ENCODE data around the gene ZNF3.

ZNF3 gene

DNA sequence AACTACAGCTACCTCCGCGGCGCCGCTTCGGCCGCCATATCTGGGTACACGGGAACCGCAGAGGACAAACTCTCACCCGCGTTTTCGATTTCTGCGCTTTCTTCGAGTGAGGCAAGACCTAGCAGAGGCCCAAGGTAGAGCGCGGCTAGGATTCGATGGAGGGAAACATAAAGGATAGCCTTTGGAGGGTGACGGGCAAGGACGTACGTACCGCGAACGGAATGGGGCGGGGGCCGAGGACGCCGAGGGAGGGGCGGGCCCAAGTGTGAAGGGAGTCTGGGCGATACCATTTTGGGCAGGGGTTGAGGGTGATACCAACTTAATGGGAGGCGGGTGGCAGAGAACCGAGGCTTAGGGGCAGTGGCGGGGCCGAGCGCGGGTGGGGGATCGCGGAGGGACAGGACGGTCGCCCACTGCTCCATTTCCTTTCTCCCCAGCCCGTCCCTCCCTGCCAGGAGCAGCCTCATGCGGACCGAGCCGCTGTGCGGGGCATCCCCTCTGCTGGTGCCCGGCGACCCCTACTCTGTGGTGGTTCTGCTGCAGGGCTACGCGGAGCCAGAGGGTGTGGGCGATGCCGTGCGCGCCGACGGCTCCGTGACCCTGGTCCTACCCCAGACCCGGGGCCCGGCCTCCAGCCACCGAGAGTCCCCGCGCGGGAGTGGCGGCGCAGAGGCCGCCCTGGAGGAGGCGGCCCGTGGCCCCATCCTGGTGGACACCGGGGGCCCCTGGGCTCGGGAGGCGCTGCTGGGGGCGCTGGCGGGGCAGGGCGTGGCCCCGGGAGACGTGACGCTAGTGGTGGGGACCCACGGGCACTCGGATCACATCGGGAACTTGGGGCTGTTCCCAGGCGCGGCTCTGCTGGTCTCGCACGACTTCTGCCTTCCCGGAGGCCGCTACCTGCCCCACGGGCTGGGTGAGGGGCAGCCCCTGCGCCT is 45.7 kb upstream of the ZNF3 start, which contains the start of gene MBLAC1 (continued):
- TF ChIP-seq ZNF362 (tag by site-specific recombination; IDR thresholded peaks at IDR 0.05), result no peak
- TF ChIP-seq GLI2 (tag by site-specific recombination; IDR thresholded peaks at IDR 0.05; ENCODE audit: borderline replicate concordance, low read depth), result no peak
- TF ChIP-seq, protein P1, sequence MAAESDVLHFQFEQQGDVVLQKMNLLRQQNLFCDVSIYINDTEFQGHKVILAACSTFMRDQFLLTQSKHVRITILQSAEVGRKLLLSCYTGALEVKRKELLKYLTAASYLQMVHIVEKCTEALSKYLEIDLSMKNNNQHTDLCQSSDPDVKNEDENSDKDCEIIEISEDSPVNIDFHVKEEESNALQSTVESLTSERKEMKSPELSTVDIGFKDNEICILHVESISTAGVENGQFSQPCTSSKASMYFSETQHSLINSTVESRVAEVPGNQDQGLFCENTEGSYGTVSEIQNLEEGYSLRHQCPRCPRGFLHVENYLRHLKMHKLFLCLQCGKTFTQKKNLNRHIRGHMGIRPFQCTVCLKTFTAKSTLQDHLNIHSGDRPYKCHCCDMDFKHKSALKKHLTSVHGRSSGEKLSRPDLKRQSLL (tag by site-specific recombination; IDR thresholded peaks at IDR 0.05), result no peak; the same call in 1 of the 2 replicates

DNA sequence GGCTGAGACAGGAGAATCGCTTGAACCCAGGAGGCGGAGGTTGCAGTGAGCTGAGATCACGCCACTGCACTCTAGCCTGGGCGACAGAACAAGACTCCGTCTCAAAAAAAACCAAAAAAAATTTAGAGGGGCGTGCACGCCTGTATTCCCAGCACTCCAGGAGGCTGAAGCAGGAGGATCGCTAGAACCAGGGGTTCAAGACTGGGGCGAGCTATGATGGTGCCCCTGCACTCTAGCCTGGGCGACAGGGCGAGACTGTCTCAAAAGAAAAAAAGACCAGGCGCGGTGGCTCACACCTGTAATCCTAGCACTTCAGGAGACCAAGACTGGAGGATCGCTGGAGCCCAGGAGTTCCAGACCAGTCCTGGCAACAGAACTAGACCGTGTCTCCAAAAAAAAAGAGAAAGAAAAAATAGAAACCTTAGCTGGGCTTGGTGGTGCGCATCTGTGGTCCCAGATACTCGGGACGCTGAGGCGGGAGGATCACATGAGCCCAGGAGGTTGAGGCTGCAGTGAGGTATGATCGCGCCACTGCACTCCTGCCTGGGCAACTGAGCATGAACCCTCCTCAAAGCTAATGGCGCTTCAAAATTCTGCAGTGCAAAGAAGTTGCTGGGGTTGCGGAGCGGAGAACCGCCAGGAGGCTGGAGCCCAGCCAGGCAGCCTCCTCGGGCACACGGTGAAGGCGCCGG is 44.9 kb upstream of the ZNF3 start:
- peak overlapping the region; percentile 98 for H3K27ac ChIP-seq (ENCODE audit: extremely low read depth, low read depth, low read length)
- POLR2A ChIA-PET, result interaction anchor here (0.7 to 8.4 kb wide), 13 partner anchors 12 to 304 kb away, joined by 3 to 81 read pairs (median 4); partner anchors contain the start of genes AP4M1, GPC2, LAMTOR4 and MCM7
- H3K4me3 ChIP-seq (ENCODE audit: low read depth, low read length), result peak overlapping the region; percentile 79
- H3K9me3 ChIP-seq (ENCODE audit: control insufficient read depth, insufficient read depth, low read depth, low read length), result no peaks in the 10 kb centered on the region
- no peaks in the 10 kb centered on the region; the same call in 1 of the 2 replicates for H3K4me1 ChIP-seq (ENCODE audit: control insufficient read depth, insufficient read depth, low read length)
- peaks cover 0 to 13% of the 10 kb centered on the region in 2 experiments; a peak in 2 of 3 replicates for H3K36me3 ChIP-seq (ENCODE audit: control insufficient read depth in 2 of 2, insufficient read depth in 1 of 2, low read length in 2 of 2)
- CTCF ChIA-PET, result interaction anchor here (0.6 to 0.9 kb wide), 3 partner anchors 64 to 169 kb away, joined by 3 to 5 read pairs (median 3); no protein-coding TSS in a partner anchor
- TF ChIP-seq ZNF184 (tag by site-specific recombination; IDR thresholded peaks at IDR 0.05) (peak; percentile 51; the same call in 1 of the 2 replicates), OVOL3 (tag by site-specific recombination; IDR thresholded peaks at IDR 0.05) (peak; percentile 40; the same call in 1 of the 2 replicates), GLI4 (tag by site-specific recombination; IDR thresholded peaks at IDR 0.05) (peak; percentile 70; the same call in 1 of the 2 replicates), ZNF239 (tag by site-specific recombination; IDR thresholded peaks at IDR 0.05) (no peak; the same call in 1 of the 2 replicates), ZNF335 (tag by site-specific recombination; conservative IDR thresholded peaks at IDR 0.05) (peak; percentile 93; the same call in 1 of the 2 replicates), ZNF362 (tag by site-specific recombination; IDR thresholded peaks at IDR 0.05) (peak; percentile 88), ZSCAN18 (tag by site-specific recombination; IDR thresholded peaks at IDR 0.05) (0 out of 2 replicates have a peak, but pooled peaks have one; percentile 12), ZFP69B (tag by site-specific recombination; IDR thresholded peaks at IDR 0.05) (peak; percentile 10; the same call in 1 of the 2 replicates), ZIC2 (tag by site-specific recombination; IDR thresholded peaks at IDR 0.05) (no peak), SCRT1 (tag by site-specific recombination; IDR thresholded peaks at IDR 0.05; ENCODE audit: borderline replicate concordance) (0 out of 2 replicates have a peak, but pooled peaks have one; percentile 7), ZNF600 (tag by site-specific recombination; IDR thresholded peaks at IDR 0.05) (peak; percentile 47; the same call in 1 of the 2 replicates), ZSCAN5A (tag by site-specific recombination; IDR thresholded peaks at IDR 0.05) (0 out of 2 replicates have a peak, but pooled peaks have one; percentile 9), ZNF391 (tag by site-specific recombination; IDR thresholded peaks at IDR 0.05; ENCODE audit: borderline replicate concordance, low read depth) (0 out of 2 replicates have a peak, but pooled peaks have one; percentile 14), MZF1 (tag by site-specific recombination; IDR thresholded peaks at IDR 0.05; ENCODE audit: borderline replicate concordance) (no peak), ZNF394 (tag by site-specific recombination; IDR thresholded peaks at IDR 0.05; ENCODE audit: borderline replicate concordance) (peak; percentile 83)
- TF ChIP-seq, protein P1 (tag by site-specific recombination; IDR thresholded peaks at IDR 0.05), result 0 out of 2 replicates have a peak, but pooled peaks have one; percentile 22
- TF ChIP-seq, protein P2, sequence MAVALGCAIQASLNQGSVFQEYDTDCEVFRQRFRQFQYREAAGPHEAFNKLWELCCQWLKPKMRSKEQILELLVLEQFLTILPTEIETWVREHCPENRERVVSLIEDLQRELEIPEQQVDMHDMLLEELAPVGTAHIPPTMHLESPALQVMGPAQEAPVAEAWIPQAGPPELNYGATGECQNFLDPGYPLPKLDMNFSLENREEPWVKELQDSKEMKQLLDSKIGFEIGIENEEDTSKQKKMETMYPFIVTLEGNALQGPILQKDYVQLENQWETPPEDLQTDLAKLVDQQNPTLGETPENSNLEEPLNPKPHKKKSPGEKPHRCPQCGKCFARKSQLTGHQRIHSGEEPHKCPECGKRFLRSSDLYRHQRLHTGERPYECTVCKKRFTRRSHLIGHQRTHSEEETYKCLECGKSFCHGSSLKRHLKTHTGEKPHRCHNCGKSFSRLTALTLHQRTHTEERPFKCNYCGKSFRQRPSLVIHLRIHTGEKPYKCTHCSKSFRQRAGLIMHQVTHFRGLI (tag by site-specific recombination; IDR thresholded peaks at IDR 0.05), result peak; percentile 69; the same call in 1 of the 2 replicates
- TF ChIP-seq, protein P3, sequence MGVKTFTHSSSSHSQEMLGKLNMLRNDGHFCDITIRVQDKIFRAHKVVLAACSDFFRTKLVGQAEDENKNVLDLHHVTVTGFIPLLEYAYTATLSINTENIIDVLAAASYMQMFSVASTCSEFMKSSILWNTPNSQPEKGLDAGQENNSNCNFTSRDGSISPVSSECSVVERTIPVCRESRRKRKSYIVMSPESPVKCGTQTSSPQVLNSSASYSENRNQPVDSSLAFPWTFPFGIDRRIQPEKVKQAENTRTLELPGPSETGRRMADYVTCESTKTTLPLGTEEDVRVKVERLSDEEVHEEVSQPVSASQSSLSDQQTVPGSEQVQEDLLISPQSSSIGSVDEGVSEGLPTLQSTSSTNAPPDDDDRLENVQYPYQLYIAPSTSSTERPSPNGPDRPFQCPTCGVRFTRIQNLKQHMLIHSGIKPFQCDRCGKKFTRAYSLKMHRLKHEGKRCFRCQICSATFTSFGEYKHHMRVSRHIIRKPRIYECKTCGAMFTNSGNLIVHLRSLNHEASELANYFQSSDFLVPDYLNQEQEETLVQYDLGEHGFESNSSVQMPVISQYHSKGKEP (tag by site-specific recombination; IDR thresholded peaks at IDR 0.05), result peak; percentile 43; the same call in 1 of the 2 replicates

Data from HEK293 (cell line).